ENCODE measurements around the gene SMAD1.
"Not testable (repeated sequence)": the region's sequence is repeated elsewhere in the genome, so short reads cannot be mapped to it uniquely, and the experiment has no call there.

The SMAD1 gene

DNA sequence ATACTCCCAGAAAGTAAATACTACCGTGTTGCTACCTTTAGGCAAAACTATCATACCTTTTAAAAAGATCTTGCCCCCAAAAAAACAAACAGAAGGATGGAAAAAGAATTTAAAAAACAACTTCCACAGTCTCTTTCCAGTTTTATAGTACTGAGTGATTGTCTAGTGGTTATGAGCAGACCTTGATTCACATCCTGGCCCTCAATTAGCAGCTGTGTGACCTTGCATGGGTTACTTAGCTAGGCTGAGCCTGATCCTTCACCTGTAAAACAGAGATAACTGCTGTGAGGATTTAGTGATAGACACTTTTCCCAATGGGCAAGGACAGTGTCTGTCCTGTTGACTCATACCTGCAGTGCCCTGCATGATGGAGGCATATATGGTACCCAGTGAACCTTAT, 49.0 kb downstream of the SMAD1 start:
- DNase-seq: no peak

DNA sequence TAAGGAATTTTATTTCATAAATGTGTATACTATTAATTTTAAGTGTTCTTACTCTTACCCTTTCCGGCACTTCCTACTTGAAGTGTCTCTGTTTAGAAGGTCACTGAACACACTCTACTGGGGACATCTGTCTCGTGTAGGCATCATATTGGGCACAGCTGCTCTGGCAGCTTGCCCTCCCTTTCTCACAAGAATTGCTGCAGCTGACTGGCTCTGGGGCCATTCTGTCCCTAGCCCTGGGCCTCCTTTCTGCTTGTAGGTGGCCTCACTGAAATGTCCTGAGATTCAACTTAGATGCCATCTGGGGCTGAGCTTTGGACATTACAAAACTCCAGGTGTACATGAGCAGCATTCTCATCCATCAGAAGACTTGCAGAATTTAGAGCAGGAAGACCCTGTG, 49.6 kb downstream of the SMAD1 start:
- DNase-seq: no peak

GRCh38 chr4:145531859-145532258, 50.2 kb downstream of the SMAD1 start:
- DNase-seq: no peak

- DNase-seq: no peak
Measured at GRCh38 chr4:145533001-145533400, 51.3 kb downstream of the SMAD1 start.

- DNase-seq: not testable (repeated sequence)
Measured at GRCh38 chr4:145533415-145533814, 51.8 kb downstream of the SMAD1 start.

DNA sequence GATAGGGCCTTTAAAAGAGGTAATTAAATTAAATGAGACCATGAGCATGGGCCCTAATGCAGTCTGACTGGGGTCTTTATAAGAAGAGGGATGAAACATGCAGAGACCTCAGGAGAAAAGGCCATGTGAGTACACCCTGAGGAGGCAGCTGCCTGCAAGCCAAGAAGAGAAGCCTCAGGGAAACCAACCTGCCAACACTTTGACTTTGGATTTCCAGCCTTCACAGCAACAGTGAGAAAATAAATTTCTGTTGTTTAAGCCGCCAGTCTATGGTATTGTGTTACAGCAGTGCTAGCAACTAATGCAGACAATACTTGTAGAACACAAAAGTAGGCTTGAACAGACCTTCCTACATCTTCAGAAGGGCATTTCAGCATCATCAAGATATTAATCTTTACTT, 52.3 kb downstream of the SMAD1 start:
- no peak for DNase-seq

- no peak for DNase-seq
Measured at GRCh38 chr4:145535202-145535601, 53.5 kb downstream of the SMAD1 start.

- no peak for DNase-seq
Measured at GRCh38 chr4:145536044-145536443, 54.4 kb downstream of the SMAD1 start.

DNA sequence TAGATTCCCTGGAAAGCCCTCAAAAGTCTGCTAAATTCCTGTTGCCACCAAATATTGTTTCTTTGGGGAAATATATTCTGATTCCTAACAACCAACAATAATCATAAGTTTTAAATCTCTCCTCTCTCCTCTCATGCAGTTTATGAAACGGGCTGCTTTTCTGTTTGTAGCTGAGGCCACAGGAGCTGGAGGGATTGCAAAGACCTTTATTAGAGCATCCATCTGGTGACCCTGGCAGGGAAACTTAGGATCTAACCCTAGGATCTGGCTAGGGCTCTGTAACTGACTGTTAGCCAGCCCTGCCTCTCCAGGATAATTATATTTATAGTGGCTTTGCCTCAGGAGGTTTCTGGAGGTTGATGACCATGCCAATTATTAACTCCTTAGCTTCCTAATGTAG, 56.9 kb downstream of the SMAD1 start:
- no peak for DNase-seq

GRCh38 chr4:145539671-145540070, 58.0 kb downstream of the SMAD1 start:
- no peak for DNase-seq

GRCh38 chr4:145540235-145540634, 58.6 kb downstream of the SMAD1 start:
- no peak for DNase-seq

GRCh38 chr4:145541346-145541745, 59.7 kb downstream of the SMAD1 start:
- no peak for DNase-seq

DNA sequence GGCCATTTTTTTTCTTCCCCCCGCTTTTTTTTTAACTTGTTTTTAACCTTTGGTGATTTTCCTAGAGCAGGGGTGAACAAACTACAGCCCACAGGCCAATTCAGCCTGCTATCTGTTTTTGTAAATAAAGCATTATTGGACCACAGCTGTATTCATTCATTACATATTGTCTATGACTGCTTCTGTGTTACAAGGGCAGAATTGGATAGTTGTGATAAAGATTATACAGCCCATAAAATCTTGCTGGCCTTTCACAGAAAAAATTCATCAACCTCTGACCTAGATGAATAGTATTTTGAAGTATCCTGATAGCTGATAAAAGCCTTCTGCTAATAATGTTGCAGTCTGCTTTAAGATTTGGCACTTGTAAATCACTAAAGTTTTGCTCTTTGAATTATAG, 63.4 kb downstream of the SMAD1 start:
- DNase-seq: no peak

DNA sequence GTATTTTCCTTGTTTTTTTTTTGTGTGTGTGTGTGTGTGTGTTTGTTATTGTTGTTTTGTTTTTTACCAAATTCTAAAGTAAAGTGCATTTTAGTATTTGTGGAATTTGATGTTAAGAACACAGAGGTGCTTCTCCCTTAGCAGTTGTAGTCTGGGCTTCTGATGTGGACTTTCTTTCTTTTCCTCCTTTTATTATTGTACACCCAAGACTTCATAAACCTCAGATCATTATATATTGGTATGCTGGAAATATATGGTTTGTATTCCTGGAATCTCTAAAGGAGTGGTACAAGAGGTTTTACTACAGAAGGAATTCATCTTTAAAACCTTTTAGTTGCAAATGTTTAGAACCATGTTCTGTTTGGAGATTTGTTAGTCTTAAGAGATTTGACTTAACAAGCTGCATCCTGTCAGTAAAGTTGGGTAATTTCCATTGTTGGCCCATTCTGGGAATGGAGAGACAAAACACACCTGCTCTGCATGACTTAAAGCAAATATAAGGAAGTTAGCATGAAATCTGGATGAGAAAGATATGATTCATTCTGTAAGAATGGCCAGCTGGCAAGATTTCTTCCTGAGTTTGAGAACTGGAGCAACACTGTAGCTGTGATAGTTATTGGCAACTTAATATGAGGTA, 64.0 kb downstream of the SMAD1 start:
- DNase-seq: no peak

DNA sequence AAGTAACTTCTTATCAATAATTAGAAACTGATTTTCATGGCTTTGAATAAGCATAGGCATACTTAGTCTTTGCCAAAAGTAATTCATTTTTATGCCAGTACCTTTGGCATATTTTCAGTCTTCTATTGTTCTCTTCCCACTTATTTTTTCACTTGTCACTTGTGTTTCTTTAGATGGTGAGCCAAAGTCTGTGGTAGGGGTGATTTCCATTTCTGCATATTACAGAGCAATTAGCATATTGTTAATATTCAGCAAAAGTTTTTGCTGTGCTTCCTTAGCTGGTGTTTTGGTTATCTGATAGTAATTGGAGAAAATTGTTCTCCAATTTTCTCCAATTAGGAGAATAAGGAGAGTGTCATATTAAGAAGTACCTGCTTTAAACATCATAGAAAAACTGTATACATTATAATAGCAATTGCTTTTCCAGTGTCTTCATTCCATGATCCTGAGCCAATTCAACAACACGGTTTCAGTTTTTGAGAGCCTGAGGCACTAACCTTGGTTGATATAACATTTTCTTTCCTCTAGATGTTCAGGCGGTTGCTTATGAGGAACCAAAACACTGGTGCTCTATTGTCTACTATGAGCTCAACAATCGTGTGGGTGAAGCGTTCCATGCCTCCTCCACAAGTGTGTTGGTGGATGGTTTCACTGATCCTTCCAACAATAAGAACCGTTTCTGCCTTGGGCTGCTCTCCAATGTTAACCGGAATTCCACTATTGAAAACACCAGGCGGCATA, 64.7 kb downstream of the SMAD1 start:
- no peak for DNase-seq

DNA sequence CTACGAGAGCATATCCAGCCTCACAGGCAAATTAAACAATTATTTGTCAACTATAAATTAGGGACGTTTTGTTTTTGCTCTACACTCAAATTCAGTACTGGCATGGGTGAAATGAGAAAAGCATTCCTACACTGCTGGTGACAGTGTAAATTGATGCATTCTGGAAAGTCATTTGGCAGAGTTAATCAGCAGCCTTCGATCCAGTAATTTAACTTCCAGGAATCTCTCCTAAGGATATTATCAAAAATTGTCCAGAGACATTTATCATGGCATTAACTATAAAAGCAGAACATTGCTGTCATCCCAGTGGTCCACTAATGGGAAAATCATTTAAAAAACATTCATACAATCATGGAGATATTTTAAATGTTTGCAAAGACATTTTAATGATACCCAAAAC, 70.0 kb downstream of the SMAD1 start:
- no peak for DNase-seq

DNA sequence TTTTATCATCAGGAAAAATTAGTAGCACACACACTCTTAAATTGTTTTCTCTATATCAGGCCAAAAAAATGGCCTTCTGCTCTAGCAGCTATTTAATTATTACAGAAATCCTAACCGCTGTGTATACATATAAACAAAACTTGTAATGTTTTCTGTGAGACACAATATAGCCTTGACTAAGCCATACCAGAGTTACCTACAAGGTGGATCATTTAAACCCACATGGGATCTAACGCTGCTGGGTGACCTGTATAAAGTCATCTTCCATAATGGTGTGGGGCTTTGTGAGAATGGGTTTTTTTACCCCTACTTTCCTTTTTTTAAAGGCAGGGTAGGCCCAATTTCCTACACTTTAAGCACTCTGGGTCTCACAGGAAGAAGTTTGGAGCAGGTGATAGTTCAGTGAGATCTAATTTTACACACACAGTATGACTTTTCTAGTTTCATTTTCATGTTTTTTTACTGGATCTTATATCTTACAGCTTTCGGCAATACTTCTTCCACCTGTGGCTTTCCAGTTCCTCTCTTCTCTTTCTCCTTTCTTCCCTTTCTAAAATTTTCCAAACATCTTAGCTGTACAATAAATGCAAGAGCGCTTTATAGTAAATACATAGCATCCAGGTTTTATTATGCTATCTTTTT, 70.6 kb downstream of the SMAD1 start:
- no peak for DNase-seq

DNA sequence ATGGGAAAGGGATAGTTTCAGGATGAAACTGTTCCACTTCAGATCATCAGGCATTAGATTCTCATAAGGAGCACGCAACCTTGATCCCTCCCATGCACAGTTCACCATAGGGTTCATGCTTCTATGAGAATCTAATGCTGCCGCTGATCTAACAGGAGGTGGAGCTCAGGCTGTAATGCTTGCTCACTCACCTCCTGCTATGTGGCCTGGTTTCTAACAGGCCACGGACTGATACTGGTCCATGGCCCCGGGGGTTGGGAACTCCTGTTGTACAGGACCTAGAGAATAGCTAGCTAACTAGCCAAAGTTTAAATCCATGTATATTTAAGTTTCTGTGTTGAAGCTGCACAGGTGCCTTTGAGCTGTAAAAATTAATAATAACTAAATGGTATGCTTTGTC, 71.7 kb downstream of the SMAD1 start:
- DNase-seq: no peak

DNA sequence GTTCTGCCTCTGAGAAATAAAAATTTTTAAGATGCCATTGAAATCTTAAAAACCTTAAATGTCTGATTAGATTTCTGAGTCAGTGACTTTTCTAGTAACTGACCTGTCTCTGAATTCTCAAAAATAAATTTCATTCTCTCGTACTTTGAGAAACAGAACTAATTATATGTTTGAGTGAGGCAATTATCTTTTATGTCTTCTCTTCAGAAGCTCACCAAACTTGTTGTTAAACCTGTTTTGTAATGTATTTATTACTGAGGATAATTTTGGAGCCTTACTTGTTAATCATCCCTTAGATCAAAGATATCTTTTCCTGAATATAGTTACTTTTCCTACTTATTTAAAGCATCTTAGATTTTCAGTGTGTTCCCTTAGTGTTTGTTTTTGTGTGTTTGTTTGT, 73.0 kb downstream of the SMAD1 start:
- DNase-seq: no peak

DNA sequence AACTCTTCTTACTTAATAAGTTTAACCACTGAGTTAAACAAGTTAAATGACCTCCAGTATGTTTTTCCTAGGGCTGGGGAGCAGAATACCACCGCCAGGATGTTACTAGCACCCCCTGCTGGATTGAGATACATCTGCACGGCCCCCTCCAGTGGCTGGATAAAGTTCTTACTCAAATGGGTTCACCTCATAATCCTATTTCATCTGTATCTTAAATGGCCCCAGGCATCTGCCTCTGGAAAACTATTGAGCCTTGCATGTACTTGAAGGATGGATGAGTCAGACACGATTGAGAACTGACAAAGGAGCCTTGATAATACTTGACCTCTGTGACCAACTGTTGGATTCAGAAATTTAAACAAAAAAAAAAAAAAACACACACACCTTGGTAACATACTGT, 76.1 kb downstream of the SMAD1 start:
- DNase-seq: peak; percentile 1

DNA sequence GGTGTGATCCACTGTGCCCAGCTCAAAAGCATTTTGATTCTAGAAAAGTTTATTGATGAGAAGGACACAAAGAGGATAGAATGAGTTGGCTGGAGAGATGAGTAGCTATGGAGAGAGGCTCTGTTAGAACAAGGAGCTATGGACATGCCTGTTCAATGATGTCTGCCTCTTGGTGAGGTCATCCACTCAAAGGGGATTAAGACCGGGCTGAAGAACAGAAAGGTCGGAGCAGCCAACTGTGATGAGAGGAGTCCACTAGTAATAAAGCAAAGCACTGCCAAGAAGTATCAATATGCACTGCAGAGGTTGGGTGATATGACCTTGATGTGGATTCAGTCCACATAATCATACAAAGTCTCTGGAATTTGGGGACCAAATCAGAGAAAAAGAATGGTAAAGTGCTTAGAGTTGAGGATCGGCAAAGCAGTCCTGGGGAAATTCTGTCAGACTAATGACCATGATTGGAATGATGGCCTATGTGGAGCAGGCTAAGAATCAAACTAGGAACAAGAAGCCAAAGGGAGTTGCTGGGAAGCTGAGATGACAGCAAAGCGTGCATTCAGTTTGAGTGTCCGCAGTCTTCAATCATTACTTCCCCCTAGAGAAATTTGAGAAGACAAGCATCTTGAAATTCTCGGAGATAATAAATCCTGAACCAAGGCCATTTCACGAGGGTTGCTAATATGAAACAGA, 81.8 kb downstream of the SMAD1 start:
- DNase-seq: no peak

DNA sequence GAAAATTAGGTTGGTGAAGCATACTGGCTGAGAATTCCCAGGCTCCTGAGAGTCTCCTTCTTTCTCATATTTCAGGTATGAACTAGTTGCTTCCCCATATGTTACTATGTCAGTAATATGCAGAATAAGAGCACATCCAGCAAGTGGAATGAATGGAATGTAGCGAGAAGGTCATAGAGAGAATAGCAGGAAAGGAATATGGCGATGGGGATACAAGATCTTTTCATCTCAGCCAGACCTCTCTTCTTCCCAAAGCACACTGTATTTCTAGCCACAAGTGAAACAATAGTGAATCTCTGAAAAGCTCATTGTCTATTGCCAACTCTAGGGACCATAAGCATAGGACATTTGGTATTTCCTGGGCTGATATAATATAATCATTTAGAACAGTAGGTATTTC, 82.9 kb downstream of the SMAD1 start:
- DNase-seq: no peak

DNA sequence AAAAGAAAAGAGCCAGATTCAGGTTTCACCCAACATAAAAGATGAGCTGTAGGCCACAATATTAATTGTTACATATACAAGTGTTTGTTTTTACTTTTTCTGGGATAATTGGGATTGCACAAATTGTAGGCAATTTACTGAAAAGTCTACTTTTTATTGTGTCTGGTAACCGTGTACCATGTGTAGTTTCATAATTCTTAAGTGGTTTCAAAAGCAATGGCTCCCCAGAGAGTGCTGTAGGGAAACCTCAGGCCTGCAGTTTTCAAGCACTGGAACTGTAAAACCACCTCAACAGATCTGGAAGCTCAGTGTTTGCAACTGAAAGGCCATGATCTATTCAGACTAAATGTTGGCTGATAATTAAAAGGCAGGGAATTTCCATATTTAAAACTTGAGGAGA, 83.7 kb downstream of the SMAD1 start:
- DNase-seq: no peak

Measured in NCI-H510A treated with DMSO at 0.1 percent for 48 hours (cell line).